AG04449 (cell line): ENCODE measurements around the gene SPEG.

Source experiments
- CTCF ChIA-PET: fragments of 350-600 bp; formaldehyde crosslinking; extraction: SDS; loops from one replicate; lab custom pipeline; 2021; ENCODE audit warnings: antibody characterized with exemption; lab: Yijun Ruan, JAX
- POLR2A ChIA-PET: fragments of 400-600, 350-600 bp; formaldehyde crosslinking; extraction: SDS; loops from one replicate; lab custom pipeline; 2020; ENCODE audit warnings: antibody characterized with exemption, inconsistent platforms; lab: Yijun Ruan, JAX
- DNase-seq: peaks from one replicate; pipeline ENCODE4 v3.0.0-alpha.2; 2010; ENCODE audit warnings: low read depth, low spot score
- H3K4me3 ChIP-seq: 2 replicates; pipeline ENCODE4 v1.5.1; 2011; ENCODE audit warnings: low read depth, mild to moderate bottlenecking, control low read depth, low read length
- TF ChIP-seq, protein P1 (sequence below): IDR thresholded peaks from one replicate; pipeline ENCODE4 v1.5.1; 2011; ENCODE audit warnings: mild to moderate bottlenecking, moderate library complexity, low read length, control low read depth, inconsistent platforms; ENCODE audit not compliant: insufficient read depth; ENCODE audit errors: missing control alignments

The SPEG gene

GRCh38 chr2:219489315-219489714 is 54.7 kb downstream of the SPEG start:
- DNase-seq, result no peak
- ChIA-PET POLR2A (no interaction called here), CTCF (interaction anchor here (1.0 to 39.0 kb wide), 5 partner anchors 12 to 86 kb away, joined by 3 to 1084 read pairs (median 5); no protein-coding TSS in a partner anchor)
- H3K4me3 ChIP-seq, result no peak overlapping the region
- TF ChIP-seq, protein P1, sequence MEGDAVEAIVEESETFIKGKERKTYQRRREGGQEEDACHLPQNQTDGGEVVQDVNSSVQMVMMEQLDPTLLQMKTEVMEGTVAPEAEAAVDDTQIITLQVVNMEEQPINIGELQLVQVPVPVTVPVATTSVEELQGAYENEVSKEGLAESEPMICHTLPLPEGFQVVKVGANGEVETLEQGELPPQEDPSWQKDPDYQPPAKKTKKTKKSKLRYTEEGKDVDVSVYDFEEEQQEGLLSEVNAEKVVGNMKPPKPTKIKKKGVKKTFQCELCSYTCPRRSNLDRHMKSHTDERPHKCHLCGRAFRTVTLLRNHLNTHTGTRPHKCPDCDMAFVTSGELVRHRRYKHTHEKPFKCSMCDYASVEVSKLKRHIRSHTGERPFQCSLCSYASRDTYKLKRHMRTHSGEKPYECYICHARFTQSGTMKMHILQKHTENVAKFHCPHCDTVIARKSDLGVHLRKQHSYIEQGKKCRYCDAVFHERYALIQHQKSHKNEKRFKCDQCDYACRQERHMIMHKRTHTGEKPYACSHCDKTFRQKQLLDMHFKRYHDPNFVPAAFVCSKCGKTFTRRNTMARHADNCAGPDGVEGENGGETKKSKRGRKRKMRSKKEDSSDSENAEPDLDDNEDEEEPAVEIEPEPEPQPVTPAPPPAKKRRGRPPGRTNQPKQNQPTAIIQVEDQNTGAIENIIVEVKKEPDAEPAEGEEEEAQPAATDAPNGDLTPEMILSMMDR, result no peak

DNA sequence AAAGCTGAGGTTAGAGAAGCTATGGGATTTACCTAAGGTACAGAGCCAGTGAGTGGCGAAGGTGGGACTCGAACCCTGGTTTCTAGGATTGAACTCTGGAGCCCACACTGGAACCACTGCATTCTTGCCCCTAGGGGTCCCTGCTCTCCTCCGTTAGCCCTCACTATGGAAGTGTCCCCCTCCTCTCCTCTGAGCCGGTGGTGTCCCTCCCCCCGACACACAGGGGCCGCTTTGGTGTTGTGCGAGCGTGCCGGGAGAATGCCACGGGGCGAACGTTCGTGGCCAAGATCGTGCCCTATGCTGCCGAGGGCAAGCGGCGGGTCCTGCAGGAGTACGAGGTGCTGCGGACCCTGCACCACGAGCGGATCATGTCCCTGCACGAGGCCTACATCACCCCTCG is 55.5 kb downstream of the SPEG start:
- CTCF ChIA-PET, result interaction anchor here (1.0 to 39.0 kb wide), 7 partner anchors 9 to 200 kb away, joined by 3 to 1084 read pairs (median 5); no protein-coding TSS in a partner anchor
- TF ChIP-seq, protein P1, result no peak
- H3K4me3 ChIP-seq, result no peak overlapping the region
- POLR2A ChIA-PET, result no interaction called here
- no peak for DNase-seq

DNA sequence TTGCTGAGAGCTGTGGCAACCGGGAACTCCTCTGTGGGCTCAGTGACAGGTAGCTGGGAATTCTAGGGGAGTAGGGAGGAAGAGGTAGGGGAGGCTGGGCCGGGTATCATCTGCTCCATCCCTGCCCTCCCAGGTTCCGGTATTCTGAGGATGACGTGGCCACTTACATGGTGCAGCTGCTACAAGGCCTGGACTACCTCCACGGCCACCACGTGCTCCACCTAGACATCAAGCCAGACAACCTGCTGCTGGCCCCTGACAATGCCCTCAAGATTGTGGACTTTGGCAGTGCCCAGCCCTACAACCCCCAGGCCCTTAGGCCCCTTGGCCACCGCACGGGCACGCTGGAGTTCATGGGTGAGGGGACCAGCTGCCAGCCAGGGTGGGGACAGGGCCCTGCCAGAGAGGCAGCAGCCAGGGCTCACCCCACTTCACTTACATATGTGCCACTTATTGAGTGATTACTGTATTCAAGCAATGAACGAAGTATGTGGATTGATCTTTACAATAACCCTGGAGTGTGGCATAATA is 56.0 kb downstream of the SPEG start:
- ChIA-PET POLR2A (interaction anchor here (1.6 kb wide), 1 partner anchor 31 kb away, joined by 3 read pairs; no protein-coding TSS in a partner anchor), CTCF (interaction anchor here (0.6 to 39.0 kb wide), 10 partner anchors 9 to 199 kb away, joined by 3 to 1084 read pairs (median 5); no protein-coding TSS in a partner anchor)
- DNase-seq, result no peak
- H3K4me3 ChIP-seq, result no peak overlapping the region
- TF ChIP-seq, protein P1, result no peak

GRCh38 chr2:219491278-219491963 is 56.8 kb downstream of the SPEG start:
- POLR2A ChIA-PET, result interaction anchor here (1.6 kb wide), 1 partner anchor 32 kb away, joined by 3 read pairs; no protein-coding TSS in a partner anchor
- CTCF ChIA-PET, result interaction anchor here (0.6 to 39.0 kb wide), 14 partner anchors 8 to 89 kb away, joined by 3 to 1084 read pairs (median 5); no protein-coding TSS in a partner anchor

GRCh38 chr2:219492575-219492974 is 57.9 kb downstream of the SPEG start:
- CTCF ChIA-PET, result interaction anchor here (1.1 to 39.0 kb wide), 7 partner anchors 15 to 90 kb away, joined by 4 to 1084 read pairs (median 7); no protein-coding TSS in a partner anchor

More at GRCh38 chr2:219491278-219491963, 56.8 kb downstream of the SPEG start:
- TF ChIP-seq, protein P1, result no peak
- no peak for DNase-seq
- no peak overlapping the region for H3K4me3 ChIP-seq

More at GRCh38 chr2:219492575-219492974, 57.9 kb downstream of the SPEG start:
- POLR2A ChIA-PET, result interaction anchor here (1.0 kb wide), 1 partner anchor 10 kb away, joined by 4 read pairs; no protein-coding TSS in a partner anchor
- TF ChIP-seq, protein P1, result no peak
- no peak overlapping the region for H3K4me3 ChIP-seq
- no peak for DNase-seq
